ENCODE data around the gene LPP. TPM values are rescaled to one million over a fixed set of nuclear protein-coding genes. Genes with fewer than 3 reads are reported as not detected.

Gene LPP
- polyA plus RNA-seq (2011; rRNA removed), result 64.2 and 76.3 TPM in 2 replicates
- 632 and 1,065 TPM in 2 replicates for polyA minus RNA-seq (2011; rRNA and poly(A)+ RNA removed)

DNA sequence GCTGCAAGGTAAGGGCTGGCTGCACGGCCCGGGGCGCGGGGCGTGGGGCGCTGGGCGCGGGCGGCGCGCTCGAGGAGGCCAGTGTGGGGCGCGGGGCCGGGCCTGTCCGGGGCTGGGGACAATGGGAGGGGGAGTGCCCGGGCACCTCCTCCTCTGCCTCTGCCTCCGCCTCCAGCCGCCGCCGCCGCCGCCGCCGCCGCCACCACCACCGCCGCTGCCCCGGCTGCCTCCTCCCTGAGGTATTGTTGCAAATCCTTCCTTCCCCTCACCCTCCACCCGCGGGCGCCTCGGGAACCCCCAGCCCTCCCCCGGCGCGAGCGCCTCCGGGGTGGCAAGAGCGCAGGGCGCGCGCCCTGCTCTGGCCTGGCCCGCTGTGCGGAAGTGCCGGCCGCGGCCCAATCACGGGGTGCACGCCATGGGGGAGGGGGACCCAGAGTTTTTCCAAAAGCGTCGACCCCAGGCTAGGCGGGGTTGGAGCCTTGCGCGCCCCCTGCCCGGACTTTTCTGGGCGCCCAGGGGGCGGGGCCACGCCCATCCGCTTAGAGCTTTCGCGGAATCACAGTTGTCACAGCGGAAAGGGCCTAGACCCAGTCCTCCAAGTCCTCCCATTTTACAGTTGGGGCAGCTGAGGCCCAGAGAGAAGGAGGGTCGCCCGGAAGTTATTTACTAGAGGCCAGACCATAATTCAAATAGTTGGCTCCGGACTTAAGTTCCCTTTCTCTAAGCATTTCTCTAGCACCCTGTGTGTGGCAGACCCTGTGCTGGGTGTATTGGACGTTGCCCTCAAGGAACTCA, at the start of gene LPP:
Gene LPP (plus strand): TSS at position 144 of the 795 bp plus-strand sequence. CDS start 251,964 bp downstream, outside the sequence.
- H3K4me3 ChIP-seq (ENCODE audit: low read depth, low read length), result peak within 1 kb of the TSS; percentile 64
- no peaks in the 10 kb centered on the region; the same call in 1 of the 2 replicates for H3K9me3 ChIP-seq (ENCODE audit: control insufficient read depth, insufficient read depth, low read length)
- DNase-seq (ENCODE audit: low read depth, low spot score), result peak; percentile 39
- ChIA-PET POLR2A (interaction anchor here (0.6 to 2.5 kb wide), 11 partner anchors 62 to 415 kb away, joined by 3 to 14 read pairs (median 4); partner anchors contain the start of gene BCL6), CTCF (interaction anchor here (1.1 to 5.8 kb wide), 3 partner anchors 405 to 415 kb away, joined by 3 to 30 read pairs (median 6); no protein-coding TSS in a partner anchor)
- H3K27ac ChIP-seq (ENCODE audit: low read depth, low read length), result peak within 1 kb of the TSS; percentile 99
- TF ChIP-seq, protein P1, sequence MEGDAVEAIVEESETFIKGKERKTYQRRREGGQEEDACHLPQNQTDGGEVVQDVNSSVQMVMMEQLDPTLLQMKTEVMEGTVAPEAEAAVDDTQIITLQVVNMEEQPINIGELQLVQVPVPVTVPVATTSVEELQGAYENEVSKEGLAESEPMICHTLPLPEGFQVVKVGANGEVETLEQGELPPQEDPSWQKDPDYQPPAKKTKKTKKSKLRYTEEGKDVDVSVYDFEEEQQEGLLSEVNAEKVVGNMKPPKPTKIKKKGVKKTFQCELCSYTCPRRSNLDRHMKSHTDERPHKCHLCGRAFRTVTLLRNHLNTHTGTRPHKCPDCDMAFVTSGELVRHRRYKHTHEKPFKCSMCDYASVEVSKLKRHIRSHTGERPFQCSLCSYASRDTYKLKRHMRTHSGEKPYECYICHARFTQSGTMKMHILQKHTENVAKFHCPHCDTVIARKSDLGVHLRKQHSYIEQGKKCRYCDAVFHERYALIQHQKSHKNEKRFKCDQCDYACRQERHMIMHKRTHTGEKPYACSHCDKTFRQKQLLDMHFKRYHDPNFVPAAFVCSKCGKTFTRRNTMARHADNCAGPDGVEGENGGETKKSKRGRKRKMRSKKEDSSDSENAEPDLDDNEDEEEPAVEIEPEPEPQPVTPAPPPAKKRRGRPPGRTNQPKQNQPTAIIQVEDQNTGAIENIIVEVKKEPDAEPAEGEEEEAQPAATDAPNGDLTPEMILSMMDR (IDR thresholded peaks at IDR 0.05; ENCODE audit: low read depth, low read length), result 0 out of 2 replicates have a peak, but pooled peaks have one; percentile 1
- no peaks in the 10 kb centered on the region for H3K27me3 ChIP-seq (ENCODE audit: control insufficient read depth, insufficient read depth, low read length)

GRCh38 chr3:188106006-188106405, 48.0 kb upstream of the LPP start:
- no peaks in the 10 kb centered on the region for H3K27me3 ChIP-seq (ENCODE audit: control insufficient read depth, insufficient read depth, low read length)
- H3K9me3 ChIP-seq (ENCODE audit: control insufficient read depth, insufficient read depth, low read length), result no peaks in the 10 kb centered on the region
- TF ChIP-seq, protein P1 (IDR thresholded peaks at IDR 0.05; ENCODE audit: low read depth, low read length), result no peak
- ChIA-PET CTCF (no interaction called here), POLR2A (no interaction called here)
- H3K4me3 ChIP-seq (ENCODE audit: low read depth, low read length), result no peak overlapping the region
- H3K27ac ChIP-seq (ENCODE audit: low read depth, low read length), result no peak overlapping the region
- no peak for DNase-seq (ENCODE audit: low read depth, low spot score)

DNA sequence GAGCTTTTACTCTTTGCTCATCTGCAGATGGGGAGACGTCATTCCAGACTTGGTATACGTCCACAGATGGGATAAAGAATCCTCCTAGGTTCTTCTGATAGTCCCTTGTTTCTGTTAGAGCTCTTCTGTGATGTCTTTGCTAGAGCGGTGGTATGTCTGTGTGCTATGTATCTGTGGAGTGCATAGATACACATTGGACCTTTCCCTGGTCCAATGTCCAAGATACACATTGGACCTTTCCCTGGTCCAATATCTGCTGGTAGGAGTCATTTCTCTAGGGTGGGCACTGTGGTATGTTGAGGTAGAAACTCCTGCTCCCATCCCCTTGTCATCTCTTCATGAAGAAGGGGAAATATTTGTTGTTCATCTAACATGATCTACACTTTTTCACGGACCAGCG, 47.5 kb upstream of the LPP start:
- Histone ChIP-seq H3K4me3 (ENCODE audit: low read depth, low read length) (no peak overlapping the region), H3K27me3 (ENCODE audit: control insufficient read depth, insufficient read depth, low read length) (no peaks in the 10 kb centered on the region), H3K27ac (ENCODE audit: low read depth, low read length) (no peak overlapping the region), H3K9me3 (ENCODE audit: control insufficient read depth, insufficient read depth, low read length) (no peaks in the 10 kb centered on the region)
- ChIA-PET POLR2A (no interaction called here), CTCF (no interaction called here)
- DNase-seq (ENCODE audit: low read depth, low spot score), result no peak
- TF ChIP-seq, protein P1 (IDR thresholded peaks at IDR 0.05; ENCODE audit: low read depth, low read length), result no peak

GRCh38 chr3:188106887-188107830, 46.8 kb upstream of the LPP start:
- Histone ChIP-seq H3K27ac (ENCODE audit: low read depth, low read length) (no peak overlapping the region), H3K27me3 (ENCODE audit: control insufficient read depth, insufficient read depth, low read length) (no peaks in the 10 kb centered on the region), H3K9me3 (ENCODE audit: control insufficient read depth, insufficient read depth, low read length) (no peaks in the 10 kb centered on the region), H3K4me3 (ENCODE audit: low read depth, low read length) (no peak overlapping the region)
- TF ChIP-seq, protein P1 (IDR thresholded peaks at IDR 0.05; ENCODE audit: low read depth, low read length), result no peak
- DNase-seq (ENCODE audit: low read depth, low spot score), result no peak
- CTCF ChIA-PET, result no interaction called here
- POLR2A ChIA-PET, result no interaction called here
